D721Med (cell line): ENCODE data around the gene CCDC141.

Experiments
- DNase-seq: peaks from one replicate; pipeline ENCODE4 v3.0.0; 2011; ENCODE audit warnings: low spot score; ENCODE audit not compliant: insufficient read length
- FAIRE-seq: peaks from 2 replicates; lab custom pipeline; 2011; peaks lifted over from hg19 to GRCh38; lab: Jason Lieb, UNC
- TF ChIP-seq, protein P1 (sequence below): IDR thresholded peaks from 2 replicates; pipeline ENCODE4 v1.5.1; 2012; ENCODE audit warnings: mild to moderate bottlenecking, control low read depth; ENCODE audit not compliant: insufficient read depth; ENCODE audit errors: missing control alignments

The CCDC141 gene

GRCh38 chr2:178891959-178892485 lies 157.9 kb downstream of the CCDC141 start:
- TF ChIP-seq, protein P1, sequence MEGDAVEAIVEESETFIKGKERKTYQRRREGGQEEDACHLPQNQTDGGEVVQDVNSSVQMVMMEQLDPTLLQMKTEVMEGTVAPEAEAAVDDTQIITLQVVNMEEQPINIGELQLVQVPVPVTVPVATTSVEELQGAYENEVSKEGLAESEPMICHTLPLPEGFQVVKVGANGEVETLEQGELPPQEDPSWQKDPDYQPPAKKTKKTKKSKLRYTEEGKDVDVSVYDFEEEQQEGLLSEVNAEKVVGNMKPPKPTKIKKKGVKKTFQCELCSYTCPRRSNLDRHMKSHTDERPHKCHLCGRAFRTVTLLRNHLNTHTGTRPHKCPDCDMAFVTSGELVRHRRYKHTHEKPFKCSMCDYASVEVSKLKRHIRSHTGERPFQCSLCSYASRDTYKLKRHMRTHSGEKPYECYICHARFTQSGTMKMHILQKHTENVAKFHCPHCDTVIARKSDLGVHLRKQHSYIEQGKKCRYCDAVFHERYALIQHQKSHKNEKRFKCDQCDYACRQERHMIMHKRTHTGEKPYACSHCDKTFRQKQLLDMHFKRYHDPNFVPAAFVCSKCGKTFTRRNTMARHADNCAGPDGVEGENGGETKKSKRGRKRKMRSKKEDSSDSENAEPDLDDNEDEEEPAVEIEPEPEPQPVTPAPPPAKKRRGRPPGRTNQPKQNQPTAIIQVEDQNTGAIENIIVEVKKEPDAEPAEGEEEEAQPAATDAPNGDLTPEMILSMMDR, result no peak
- FAIRE-seq (peak; percentile 53), DNase-seq (no peak)

- FAIRE-seq, result peak; percentile 82
- TF ChIP-seq, protein P1, result peak; percentile 87
Observed at GRCh38 chr2:178891265-178891958, 158.5 kb downstream of the CCDC141 start.

DNA sequence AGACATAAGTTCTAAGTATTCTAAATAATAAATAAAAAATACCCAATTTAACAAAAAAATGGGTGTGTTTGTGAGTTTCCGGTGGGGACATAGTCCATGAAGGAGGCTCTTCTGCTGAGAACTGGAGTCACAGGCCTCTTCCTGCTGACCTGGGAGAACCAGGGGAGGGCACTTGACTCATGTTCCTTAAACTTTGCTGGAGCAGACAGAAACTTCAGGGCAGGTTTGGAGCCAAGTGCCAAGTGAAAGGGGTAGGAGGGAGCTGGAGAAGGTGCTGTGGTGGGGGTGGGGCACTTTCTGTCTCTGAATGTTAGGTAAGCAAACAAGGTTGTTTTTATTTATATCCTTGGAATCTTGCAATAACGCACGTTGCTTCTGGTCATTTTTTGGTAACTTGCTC lies 163.9 kb downstream of the CCDC141 start:
- TF ChIP-seq, protein P1, result no peak
- DNase-seq, result no peak
- no peak for FAIRE-seq

More at GRCh38 chr2:178891265-178891958, 158.5 kb downstream of the CCDC141 start:
- no peak for DNase-seq

- TF ChIP-seq, protein P1, result no peak
- no peak for DNase-seq
- FAIRE-seq, result no peak
Observed at GRCh38 chr2:178884440-178884839, 165.5 kb downstream of the CCDC141 start.

DNA sequence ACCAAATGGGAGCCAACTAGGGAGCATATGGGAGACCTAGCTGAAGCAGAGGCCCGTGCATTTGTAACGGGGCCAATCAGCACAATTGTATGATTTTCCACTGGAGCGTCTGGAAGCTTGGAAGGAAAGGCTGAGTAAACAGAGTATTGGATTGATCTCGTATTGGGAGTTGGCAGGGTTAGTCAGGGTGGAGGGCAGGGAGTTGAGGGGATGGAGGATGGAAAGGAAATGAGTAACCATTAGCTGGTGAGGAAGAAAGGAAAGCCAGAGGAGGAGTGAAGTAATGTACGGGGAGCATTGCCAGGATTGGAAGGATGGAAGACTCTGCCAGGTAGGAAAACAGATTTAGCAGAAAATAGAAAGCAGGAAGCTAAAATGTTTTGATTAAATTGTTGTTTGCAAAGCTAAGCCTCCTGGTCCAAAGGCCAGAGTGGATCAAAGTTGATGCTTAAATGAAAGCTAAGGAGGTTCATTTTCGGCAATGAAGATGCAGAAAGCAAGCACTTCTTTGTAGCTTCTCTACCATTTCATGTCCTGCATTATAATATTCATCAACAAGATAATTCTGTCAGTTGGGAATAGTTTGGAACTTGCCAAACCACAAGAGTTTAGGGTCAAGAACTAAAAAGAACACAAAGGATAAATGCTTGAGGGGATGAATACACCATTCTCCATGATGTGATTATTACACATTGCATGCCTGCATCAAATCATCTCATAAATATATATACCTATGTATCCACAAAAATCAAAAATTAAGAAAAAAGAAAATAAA lies 167.1 kb downstream of the CCDC141 start:
- DNase-seq, result no peak
- FAIRE-seq, result no peak
- TF ChIP-seq, protein P1, result no peak

- no peak for FAIRE-seq
- TF ChIP-seq, protein P1, result no peak
- DNase-seq, result no peak
Observed at GRCh38 chr2:178881075-178881474, 168.9 kb downstream of the CCDC141 start.
